ENCODE data around the gene KLHL36. TPM values are rescaled to one million over a fixed set of nuclear protein-coding genes. Genes with fewer than 3 reads are reported as not detected.

KLHL36 gene
- total and polyA plus RNA-seq, 9 of the 15 experiments (the other 6 are each of a cell fraction or from before 2014, with no cell fraction given) = 2.1 to 51.2 (median 18.5) TPM

DNA sequence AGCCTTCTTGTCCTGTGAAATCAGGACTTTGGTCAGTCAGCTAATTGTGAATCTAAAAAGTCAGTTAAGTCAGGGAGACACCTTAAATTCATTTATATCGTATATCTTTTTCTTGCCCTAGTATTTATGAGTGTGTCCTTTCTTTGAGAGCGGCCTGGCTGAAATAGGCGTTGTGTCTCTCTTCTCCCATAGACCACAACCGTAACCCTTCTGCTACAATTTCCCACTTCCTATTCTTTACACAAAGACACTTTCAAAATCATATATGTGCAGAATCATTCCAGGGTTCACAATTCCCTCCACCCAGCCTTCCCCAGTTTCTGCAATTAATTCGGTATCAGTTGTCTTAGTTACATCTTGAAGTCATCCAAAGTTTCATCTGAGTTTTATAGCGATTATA is 16.4 kb upstream of the KLHL36 start:
- Histone ChIP-seq H3K36me3 (ENCODE audit: control insufficient read depth, insufficient read depth, low read length) (no peaks in the 10 kb centered on the region), H3K9ac (ENCODE audit: insufficient read depth in 1 of 2, low read depth in 2 of 2, low read length in 2 of 2) (no peak overlapping the region), H3K4me2 (ENCODE audit: insufficient read depth, low read length) (no peak overlapping the region), H3K9me1 (ENCODE audit: control insufficient read depth, insufficient read depth, low read length) (no peaks in the 10 kb centered on the region), H3K4me1 (replicated peaks in 1 of 2; ENCODE audit: control insufficient read depth in 2 of 2, insufficient read depth in 2 of 2, low read length in 2 of 2) (peaks cover 0 to 6% of the 10 kb centered on the region in 2 experiments; a peak in 1 of 5 replicates), H3K79me2 (ENCODE audit: control insufficient read depth, insufficient read depth, low read length) (no peaks in the 10 kb centered on the region), H3K27me3 (ENCODE audit: control insufficient read depth in 2 of 2, insufficient read depth in 2 of 2, low read length in 2 of 2) (peaks cover 8 to 10% of the 10 kb centered on the region in 2 experiments; a peak in 2 of 5 replicates), H3K27ac (ENCODE audit: extremely low read depth, low read depth, low read length) (no peak overlapping the region), H3K4me3 (no peak overlapping the region), H2AFZ (ENCODE audit: low read depth, low read length) (0 out of 2 replicates have a peak overlapping the region, but pooled peaks have one; percentile 21), H3K9me3 (replicated peaks; ENCODE audit: control insufficient read depth, insufficient read depth, low read depth, low read length) (no peaks in the 10 kb centered on the region), H4K20me1 (replicated peaks; ENCODE audit: control insufficient read depth, insufficient read depth, low read length) (no peaks in the 10 kb centered on the region)
- ATAC-seq = no peak
- no peak for DNase-seq (ENCODE audit: extremely low read depth in 1 of 4, low spot score in 3 of 4)
- no peak for FAIRE-seq
- ChIA-PET CTCF (ENCODE audit: low intra/inter-chr PET ratio) (no interaction called here), POLR2A (interaction anchor here (1.0 kb wide), 1 partner anchor 124 kb away, joined by 5 read pairs; no protein-coding TSS in a partner anchor)
- no TSS peak for BruUV-seq (replicated peaks)
- intact Hi-C loops (cut with micrococcal nuclease) = no loop called here
- WGBS (ENCODE audit: insufficient coverage, low coverage, missing lambda C conversion rate) = 44% methylated on average over 6 of the region's 6 CpGs
- in situ Hi-C loops (cut with MboI) = no loop called here
- TF ChIP-seq ZEB2 (IDR thresholded peaks at IDR 0.05) (no peak), CREM (IDR thresholded peaks at IDR 0.05; ENCODE audit: low read depth) (no peak), ARID2 (IDR thresholded peaks at IDR 0.05) (no peak), MAX (CRISPR knock-in tag; IDR thresholded peaks at IDR 0.05) (no peak), MCM7 (IDR thresholded peaks at IDR 0.05) (no peak), HMGN3 (IDR thresholded peaks at IDR 0.05; ENCODE audit: borderline replicate concordance, extremely low read depth, insufficient read length, low read depth, low read length) (no peak), ZC3H11A (IDR thresholded peaks at IDR 0.05; ENCODE audit: low read depth, low read length) (no peak), ZNF174 (CRISPR knock-in tag; IDR thresholded peaks at IDR 0.05) (no peak), SRSF9 (IDR thresholded peaks at IDR 0.05; ENCODE audit: borderline replicate concordance, low read depth, low read length) (no peak)
- TF ChIP-seq, protein P1, sequence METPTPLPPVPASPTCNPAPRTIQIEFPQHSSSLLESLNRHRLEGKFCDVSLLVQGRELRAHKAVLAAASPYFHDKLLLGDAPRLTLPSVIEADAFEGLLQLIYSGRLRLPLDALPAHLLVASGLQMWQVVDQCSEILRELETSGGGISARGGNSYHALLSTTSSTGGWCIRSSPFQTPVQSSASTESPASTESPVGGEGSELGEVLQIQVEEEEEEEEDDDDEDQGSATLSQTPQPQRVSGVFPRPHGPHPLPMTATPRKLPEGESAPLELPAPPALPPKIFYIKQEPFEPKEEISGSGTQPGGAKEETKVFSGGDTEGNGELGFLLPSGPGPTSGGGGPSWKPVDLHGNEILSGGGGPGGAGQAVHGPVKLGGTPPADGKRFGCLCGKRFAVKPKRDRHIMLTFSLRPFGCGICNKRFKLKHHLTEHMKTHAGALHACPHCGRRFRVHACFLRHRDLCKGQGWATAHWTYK (CRISPR knock-in tag; IDR thresholded peaks at IDR 0.05) = no peak
- TF ChIP-seq, protein P2, sequence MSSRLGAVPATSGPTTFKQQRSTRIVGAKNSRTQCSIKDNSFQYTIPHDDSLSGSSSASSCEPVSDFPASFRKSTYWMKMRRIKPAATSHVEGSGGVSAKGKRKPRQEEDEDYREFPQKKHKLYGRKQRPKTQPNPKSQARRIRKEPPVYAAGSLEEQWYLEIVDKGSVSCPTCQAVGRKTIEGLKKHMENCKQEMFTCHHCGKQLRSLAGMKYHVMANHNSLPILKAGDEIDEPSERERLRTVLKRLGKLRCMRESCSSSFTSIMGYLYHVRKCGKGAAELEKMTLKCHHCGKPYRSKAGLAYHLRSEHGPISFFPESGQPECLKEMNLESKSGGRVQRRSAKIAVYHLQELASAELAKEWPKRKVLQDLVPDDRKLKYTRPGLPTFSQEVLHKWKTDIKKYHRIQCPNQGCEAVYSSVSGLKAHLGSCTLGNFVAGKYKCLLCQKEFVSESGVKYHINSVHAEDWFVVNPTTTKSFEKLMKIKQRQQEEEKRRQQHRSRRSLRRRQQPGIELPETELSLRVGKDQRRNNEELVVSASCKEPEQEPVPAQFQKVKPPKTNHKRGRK (tag; IDR thresholded peaks at IDR 0.05) = no peak
- TF ChIP-seq, protein P3, sequence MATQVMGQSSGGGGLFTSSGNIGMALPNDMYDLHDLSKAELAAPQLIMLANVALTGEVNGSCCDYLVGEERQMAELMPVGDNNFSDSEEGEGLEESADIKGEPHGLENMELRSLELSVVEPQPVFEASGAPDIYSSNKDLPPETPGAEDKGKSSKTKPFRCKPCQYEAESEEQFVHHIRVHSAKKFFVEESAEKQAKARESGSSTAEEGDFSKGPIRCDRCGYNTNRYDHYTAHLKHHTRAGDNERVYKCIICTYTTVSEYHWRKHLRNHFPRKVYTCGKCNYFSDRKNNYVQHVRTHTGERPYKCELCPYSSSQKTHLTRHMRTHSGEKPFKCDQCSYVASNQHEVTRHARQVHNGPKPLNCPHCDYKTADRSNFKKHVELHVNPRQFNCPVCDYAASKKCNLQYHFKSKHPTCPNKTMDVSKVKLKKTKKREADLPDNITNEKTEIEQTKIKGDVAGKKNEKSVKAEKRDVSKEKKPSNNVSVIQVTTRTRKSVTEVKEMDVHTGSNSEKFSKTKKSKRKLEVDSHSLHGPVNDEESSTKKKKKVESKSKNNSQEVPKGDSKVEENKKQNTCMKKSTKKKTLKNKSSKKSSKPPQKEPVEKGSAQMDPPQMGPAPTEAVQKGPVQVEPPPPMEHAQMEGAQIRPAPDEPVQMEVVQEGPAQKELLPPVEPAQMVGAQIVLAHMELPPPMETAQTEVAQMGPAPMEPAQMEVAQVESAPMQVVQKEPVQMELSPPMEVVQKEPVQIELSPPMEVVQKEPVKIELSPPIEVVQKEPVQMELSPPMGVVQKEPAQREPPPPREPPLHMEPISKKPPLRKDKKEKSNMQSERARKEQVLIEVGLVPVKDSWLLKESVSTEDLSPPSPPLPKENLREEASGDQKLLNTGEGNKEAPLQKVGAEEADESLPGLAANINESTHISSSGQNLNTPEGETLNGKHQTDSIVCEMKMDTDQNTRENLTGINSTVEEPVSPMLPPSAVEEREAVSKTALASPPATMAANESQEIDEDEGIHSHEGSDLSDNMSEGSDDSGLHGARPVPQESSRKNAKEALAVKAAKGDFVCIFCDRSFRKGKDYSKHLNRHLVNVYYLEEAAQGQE (IDR thresholded peaks at IDR 0.05; ENCODE audit: borderline replicate concordance) = no peak
- TF ChIP-seq, protein P3 (CRISPR knock-in tag; IDR thresholded peaks at IDR 0.05; ENCODE audit: low read depth) = no peak
